GM19099 (cell line): ENCODE measurements around the gene DNAH17.

Source experiments
- POLR2A ChIP-seq: IDR thresholded peaks from 3 replicates; pipeline ENCODE4 v1.6.1; 2011; ENCODE audit warnings: low read depth; ENCODE audit not compliant: insufficient read length; ENCODE audit errors: extremely low read depth

Gene DNAH17

GRCh38 chr17:78504156-78504925 is 72.9 kb downstream of the DNAH17 start:
- no peak for TF ChIP-seq POLR2A

- no peak for TF ChIP-seq POLR2A
These were observed 74.5 kb downstream of the DNAH17 start for GRCh38 chr17:78502611-78503148.

GRCh38 chr17:78501241-78502036 is 75.8 kb downstream of the DNAH17 start:
- TF ChIP-seq POLR2A = no peak

GRCh38 chr17:78500806-78501205 is 76.4 kb downstream of the DNAH17 start:
- no peak for TF ChIP-seq POLR2A

GRCh38 chr17:78499715-78500540 is 77.3 kb downstream of the DNAH17 start:
- no peak for TF ChIP-seq POLR2A

- no peak for TF ChIP-seq POLR2A
These were observed 78.3 kb downstream of the DNAH17 start for GRCh38 chr17:78498848-78499247.

GRCh38 chr17:78497115-78497540 is 80.1 kb downstream of the DNAH17 start:
- TF ChIP-seq POLR2A = no peak

GRCh38 chr17:78496311-78496710 is 80.9 kb downstream of the DNAH17 start:
- TF ChIP-seq POLR2A = no peak

GRCh38 chr17:78495634-78496033 is 81.6 kb downstream of the DNAH17 start:
- TF ChIP-seq POLR2A = no peak

GRCh38 chr17:78494696-78495330 is 82.4 kb downstream of the DNAH17 start:
- TF ChIP-seq POLR2A = no peak

- no peak for TF ChIP-seq POLR2A
These were observed 83.1 kb downstream of the DNAH17 start for GRCh38 chr17:78493853-78494695.

- TF ChIP-seq POLR2A = no peak
These were observed 83.7 kb downstream of the DNAH17 start for GRCh38 chr17:78493450-78493849.

- no peak for TF ChIP-seq POLR2A
These were observed 84.9 kb downstream of the DNAH17 start for GRCh38 chr17:78492116-78492799.

GRCh38 chr17:78491236-78492115 is 85.7 kb downstream of the DNAH17 start:
- TF ChIP-seq POLR2A = no peak
